ENCODE measurements around the gene PDGFRB. TPM values are rescaled to one million over a fixed set of nuclear protein-coding genes. Genes with fewer than 3 reads are reported as not detected.

PDGFRB gene
- total and polyA plus RNA-seq, 9 of the 15 experiments (the other 6 are each of a cell fraction or from before 2014, with no cell fraction given): 0.01 to 1.5 (median 0.09) TPM; not detected in 3

- 0% methylated on average over 2 of the region's 2 CpGs for WGBS (ENCODE audit: insufficient coverage, low coverage, missing lambda C conversion rate)
- Histone ChIP-seq H2AFZ (ENCODE audit: low read depth, low read length) (no peak overlapping the region), H3K36me3 (ENCODE audit: control insufficient read depth, insufficient read depth, low read length) (no peaks in the 10 kb centered on the region), H3K9ac (ENCODE audit: insufficient read depth in 1 of 2, low read depth in 2 of 2, low read length in 2 of 2) (no peak overlapping the region), H3K4me2 (ENCODE audit: insufficient read depth, low read length) (no peak overlapping the region), H4K20me1 (replicated peaks; ENCODE audit: control insufficient read depth, insufficient read depth, low read length) (no peaks in the 10 kb centered on the region; the same call in 1 of the 2 replicates), H3K79me2 (ENCODE audit: control insufficient read depth, insufficient read depth, low read length) (no peaks in the 10 kb centered on the region), H3K27ac (ENCODE audit: extremely low read depth, low read depth, low read length) (no peak overlapping the region), H3K4me1 (replicated peaks in 1 of 2; ENCODE audit: control insufficient read depth in 2 of 2, insufficient read depth in 2 of 2, low read length in 2 of 2) (peaks cover 0 to 7% of the 10 kb centered on the region in 2 experiments; a peak in 2 of 5 replicates), H3K9me3 (replicated peaks; ENCODE audit: control insufficient read depth, insufficient read depth, low read depth, low read length) (no peaks in the 10 kb centered on the region), H3K9me1 (ENCODE audit: control insufficient read depth, insufficient read depth, low read length) (peaks cover 4% of the 10 kb centered on the region), H3K27me3 (ENCODE audit: control insufficient read depth in 2 of 2, insufficient read depth in 2 of 2, low read length in 2 of 2) (peaks cover 10 to 43% of the 10 kb centered on the region in 2 experiments), H3K4me3 (no peak overlapping the region)
- FAIRE-seq (no peak), DNase-seq (ENCODE audit: extremely low read depth in 1 of 4, low spot score in 3 of 4) (no peak), ATAC-seq (no peak)
- in situ Hi-C loops (cut with MboI): no loop called here
- ChIA-PET CTCF (ENCODE audit: low intra/inter-chr PET ratio) (no interaction called here), POLR2A (interaction anchor here (0.9 to 2.2 kb wide), 2 partner anchors 14 to 18 kb away, joined by 3 to 6 read pairs; no protein-coding TSS in a partner anchor)
- TF ChIP-seq CBFA2T2 (conservative IDR thresholded peaks at IDR 0.05) (no peak), ZFP36 (IDR thresholded peaks at IDR 0.05; ENCODE audit: low read depth, low read length, partially characterized antibody) (peak; percentile 83)
- BruUV-seq (replicated peaks): no TSS peak
- intact Hi-C loops (cut with micrococcal nuclease): no loop called here
These were observed 88.7 kb downstream of the PDGFRB start for GRCh38 chr5:150066901-150067396.

- no peak for TF ChIP-seq STAT5A (IDR thresholded peaks at IDR 0.05; ENCODE audit: borderline replicate concordance, low read length)
- TF ChIP-seq CXXC5 (CRISPR knock-in tag; IDR thresholded peaks at IDR 0.05): no peak
- TF ChIP-seq FOXJ3 (CRISPR knock-in tag; IDR thresholded peaks at IDR 0.05): no peak
- TF ChIP-seq CBX1 (IDR thresholded peaks at IDR 0.05; ENCODE audit: low read depth): no peak
- no peak for TF ChIP-seq MAFK (IDR thresholded peaks at IDR 0.05; ENCODE audit: low read length)
- no peak for TF ChIP-seq AFF4 (CRISPR knock-in tag; IDR thresholded peaks at IDR 0.05)
- no peak overlapping the region for H3K4me3 ChIP-seq
- 25% methylated on average over 3 of the region's 5 CpGs for WGBS (ENCODE audit: insufficient coverage, low coverage, missing lambda C conversion rate)
- no peak for FAIRE-seq
- ChIA-PET CTCF (ENCODE audit: low intra/inter-chr PET ratio) (no interaction called here), POLR2A (interaction anchor here (0.6 to 2.2 kb wide), 4 partner anchors 15 to 636 kb away, joined by 3 to 6 read pairs (median 3); no protein-coding TSS in a partner anchor)
- intact Hi-C loops (cut with micrococcal nuclease) (no loop called here), in situ Hi-C loops (cut with MboI) (no loop called here)
- ATAC-seq: no peak
- H4K20me1 ChIP-seq (replicated peaks; ENCODE audit: control insufficient read depth, insufficient read depth, low read length): no peaks in the 10 kb centered on the region; the same call in 1 of the 2 replicates
- DNase-seq (ENCODE audit: extremely low read depth in 1 of 4, low spot score in 3 of 4): no peak
- no peak overlapping the region for H2AFZ ChIP-seq (ENCODE audit: low read depth, low read length)
- no peak overlapping the region for H3K27ac ChIP-seq (ENCODE audit: extremely low read depth, low read depth, low read length)
- no peak overlapping the region for H3K9ac ChIP-seq (ENCODE audit: insufficient read depth in 1 of 2, low read depth in 2 of 2, low read length in 2 of 2)
- no peaks in the 10 kb centered on the region for H3K9me3 ChIP-seq (replicated peaks; ENCODE audit: control insufficient read depth, insufficient read depth, low read depth, low read length)
- no TSS peak for BruUV-seq (replicated peaks)
- peaks cover 10 to 47% of the 10 kb centered on the region in 2 experiments for H3K27me3 ChIP-seq (ENCODE audit: control insufficient read depth in 2 of 2, insufficient read depth in 2 of 2, low read length in 2 of 2)
- H3K79me2 ChIP-seq (ENCODE audit: control insufficient read depth, insufficient read depth, low read length): no peaks in the 10 kb centered on the region
- no peak overlapping the region for H3K4me2 ChIP-seq (ENCODE audit: insufficient read depth, low read length)
- H3K36me3 ChIP-seq (ENCODE audit: control insufficient read depth, insufficient read depth, low read length): no peaks in the 10 kb centered on the region
- peaks cover 0 to 7% of the 10 kb centered on the region in 2 experiments; a peak in 2 of 5 replicates for H3K4me1 ChIP-seq (replicated peaks in 1 of 2; ENCODE audit: control insufficient read depth in 2 of 2, insufficient read depth in 2 of 2, low read length in 2 of 2)
- peaks cover 4% of the 10 kb centered on the region for H3K9me1 ChIP-seq (ENCODE audit: control insufficient read depth, insufficient read depth, low read length)
These were observed 89.2 kb downstream of the PDGFRB start for GRCh38 chr5:150066436-150066835.
